ENCODE measurements around the gene CCDC110.

Gene CCDC110

DNA sequence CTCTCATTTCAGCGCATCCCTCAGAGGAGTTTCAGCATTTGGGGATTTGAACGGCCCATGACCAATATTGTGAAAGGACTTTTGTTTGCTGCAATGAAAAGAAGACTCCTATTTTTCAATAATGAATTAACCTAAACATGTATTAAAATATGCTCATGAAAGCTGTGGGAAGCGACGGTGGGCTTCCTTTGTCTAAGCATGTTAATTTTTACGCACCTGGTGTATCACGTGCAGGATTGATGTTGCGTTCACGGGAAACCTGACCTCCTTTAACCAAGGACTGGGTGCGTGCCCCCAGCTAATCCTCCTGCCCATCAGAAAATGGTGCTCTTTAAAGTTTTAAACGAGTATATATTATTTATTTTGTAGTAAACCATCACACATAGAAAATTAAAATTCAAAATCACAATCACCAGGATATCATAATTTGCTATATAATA is 590 bp upstream of the CCDC110 start:
- DNase-seq (ENCODE audit: low spot score) = no peak

DNA sequence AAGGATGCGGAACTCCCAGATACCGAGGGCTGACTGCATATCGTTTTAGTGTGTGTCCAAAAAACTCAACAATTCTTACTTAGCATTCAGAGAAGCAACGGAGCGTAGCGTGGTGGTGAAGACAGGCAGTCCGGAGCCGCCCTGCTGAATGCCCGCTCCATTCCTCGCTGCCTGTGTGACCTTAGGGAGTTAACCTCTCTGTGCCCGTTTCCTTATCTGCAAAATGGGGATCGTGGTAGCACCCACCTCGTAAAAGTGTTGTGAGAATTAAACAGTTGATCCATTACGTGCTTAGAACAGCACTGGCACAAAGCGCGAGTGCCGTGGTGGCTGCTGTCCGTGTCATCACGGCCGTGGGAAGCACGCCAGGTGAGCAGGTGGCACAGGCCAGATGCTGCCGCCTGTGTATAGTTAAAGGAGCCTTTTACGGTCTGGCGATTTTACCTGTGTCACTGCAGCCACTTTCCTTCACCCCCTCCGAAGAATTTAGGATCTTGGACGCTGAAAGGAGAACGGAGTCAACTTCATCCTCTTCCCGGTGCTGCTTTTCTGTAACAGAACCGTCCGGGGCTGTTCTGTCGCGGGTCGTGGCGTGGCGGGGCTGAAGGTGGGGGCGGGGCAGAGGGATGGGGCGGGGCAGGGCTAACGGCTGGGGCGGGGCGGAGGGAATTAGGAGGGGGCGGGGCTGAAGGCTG is 885 bp downstream of the CCDC110 start:
- no peak for DNase-seq (ENCODE audit: low spot score)

DNA sequence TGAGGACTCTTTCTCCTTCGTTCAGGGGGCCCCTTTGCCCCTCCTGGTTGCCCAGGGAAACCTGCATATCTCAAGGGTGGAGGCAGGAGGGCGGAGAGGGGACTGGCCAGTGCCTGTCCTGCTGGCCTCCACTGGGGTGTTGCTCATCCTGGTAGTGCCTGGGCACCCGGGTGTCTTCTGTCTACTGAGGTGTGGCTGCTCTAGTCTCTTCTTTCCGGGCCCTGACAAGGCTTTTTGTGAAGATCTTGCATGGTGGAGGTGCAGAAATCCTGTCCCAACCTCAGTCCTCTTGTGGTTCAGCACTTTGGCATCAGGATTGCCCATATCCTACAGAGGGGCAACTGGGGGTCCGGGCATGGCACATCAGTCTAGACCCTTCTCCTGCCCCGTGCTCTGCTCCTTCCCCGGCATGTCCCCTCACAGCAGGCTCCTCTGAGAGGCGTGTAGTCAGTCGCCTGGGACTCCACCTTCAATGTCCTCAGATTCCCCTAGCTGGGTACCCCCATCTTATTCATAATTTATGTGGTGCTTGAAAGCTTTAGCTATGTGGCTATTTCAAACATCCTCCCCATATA is 1.9 kb downstream of the CCDC110 start:
- no peak for DNase-seq (ENCODE audit: low spot score)

DNA sequence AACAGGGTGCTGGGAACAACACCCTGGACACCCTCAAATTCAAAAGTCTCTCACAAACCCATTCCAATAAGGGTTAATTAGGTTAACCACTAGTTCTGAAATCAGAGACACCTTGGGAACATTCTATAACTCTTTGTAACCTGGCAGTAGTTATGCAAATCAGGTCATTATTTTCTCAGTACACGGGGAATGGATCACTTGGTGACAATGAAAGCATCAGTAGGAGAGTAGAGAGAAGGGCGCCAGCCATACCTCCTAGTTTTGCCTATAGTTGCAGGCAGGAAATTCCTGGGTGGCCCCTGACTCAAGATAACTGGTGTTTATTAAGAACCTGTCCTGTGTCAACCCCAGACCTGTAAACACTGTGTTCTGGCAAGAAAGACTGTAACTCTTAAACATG is 2.5 kb downstream of the CCDC110 start:
- DNase-seq (ENCODE audit: low spot score) = no peak

DNA sequence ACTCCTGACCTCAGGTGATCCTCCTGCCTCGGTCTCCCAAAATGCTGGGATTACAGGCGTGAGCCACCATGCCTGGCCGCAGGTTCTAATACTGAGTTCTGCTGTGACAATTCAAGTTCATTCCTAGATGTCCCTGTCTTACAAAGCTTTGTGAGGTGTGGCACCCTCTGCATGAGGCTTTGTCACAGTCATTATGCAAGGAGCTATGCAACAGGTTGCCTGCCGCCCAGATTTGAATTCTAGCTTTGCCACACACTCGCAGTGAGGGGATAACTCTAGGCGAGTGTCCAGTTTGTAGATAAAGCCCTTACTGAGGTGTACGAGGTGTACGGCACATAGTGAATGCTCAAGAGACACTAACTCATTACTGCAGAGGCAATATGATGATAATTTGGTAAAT is 3.5 kb downstream of the CCDC110 start:
- DNase-seq (ENCODE audit: low spot score) = no peak

DNA sequence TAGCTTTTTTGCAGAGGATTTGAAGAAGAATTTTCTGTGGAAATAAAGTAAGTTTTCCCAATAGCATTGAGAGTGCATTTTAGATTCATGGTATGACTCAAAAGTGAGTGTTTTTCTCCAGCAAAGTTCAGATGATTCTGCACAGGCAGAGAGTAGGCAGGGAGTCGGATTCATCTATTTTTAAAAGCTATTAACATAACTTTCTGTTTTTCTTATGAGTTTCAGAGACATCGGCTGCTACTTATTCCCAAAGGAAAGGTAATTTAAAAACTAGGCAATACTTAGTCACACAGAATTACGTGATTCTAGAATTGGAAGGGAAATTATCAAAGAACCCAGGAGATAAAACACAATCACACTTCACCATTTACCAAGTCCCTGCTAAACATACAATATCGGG is 4.4 kb downstream of the CCDC110 start:
- DNase-seq (ENCODE audit: low spot score) = no peak

DNA sequence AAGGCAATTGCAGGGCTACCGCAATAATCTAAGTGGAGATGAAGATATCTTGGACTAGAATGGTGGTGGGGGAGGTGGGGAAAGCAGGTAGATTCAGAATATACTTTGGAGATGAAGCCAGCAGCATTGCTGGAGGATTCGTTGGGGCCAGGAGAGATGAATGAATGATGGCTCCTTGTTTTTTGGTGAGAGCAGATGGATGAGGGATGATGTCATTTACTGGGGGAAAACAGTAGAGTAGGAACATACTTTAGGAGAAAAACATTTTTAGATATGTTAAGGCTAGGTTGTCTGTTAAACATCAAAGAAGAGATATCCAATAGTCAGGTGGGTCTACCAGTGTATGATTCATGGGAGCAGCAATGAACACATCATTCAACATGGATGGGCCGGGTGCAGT is 5.8 kb downstream of the CCDC110 start:
- no peak for DNase-seq (ENCODE audit: low spot score)

DNA sequence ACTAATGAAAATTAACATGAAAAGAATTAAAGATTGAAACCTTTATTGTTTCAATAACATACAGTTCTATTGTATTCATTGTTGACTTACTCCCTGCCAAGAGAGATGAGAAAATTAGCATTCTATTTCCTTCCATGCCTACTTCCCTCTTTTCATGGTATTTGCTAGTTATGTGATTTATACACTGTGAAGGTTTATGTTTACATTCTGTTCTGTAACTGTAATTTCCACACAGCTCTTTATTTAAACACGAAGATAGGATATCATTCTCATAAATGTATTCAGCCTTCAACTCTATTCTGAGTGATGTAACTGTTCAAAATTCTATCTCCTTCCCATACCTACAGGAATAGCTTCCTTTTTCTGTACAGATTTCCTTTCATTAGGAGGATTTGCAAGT is 6.6 kb downstream of the CCDC110 start:
- no peak for DNase-seq (ENCODE audit: low spot score)

DNA sequence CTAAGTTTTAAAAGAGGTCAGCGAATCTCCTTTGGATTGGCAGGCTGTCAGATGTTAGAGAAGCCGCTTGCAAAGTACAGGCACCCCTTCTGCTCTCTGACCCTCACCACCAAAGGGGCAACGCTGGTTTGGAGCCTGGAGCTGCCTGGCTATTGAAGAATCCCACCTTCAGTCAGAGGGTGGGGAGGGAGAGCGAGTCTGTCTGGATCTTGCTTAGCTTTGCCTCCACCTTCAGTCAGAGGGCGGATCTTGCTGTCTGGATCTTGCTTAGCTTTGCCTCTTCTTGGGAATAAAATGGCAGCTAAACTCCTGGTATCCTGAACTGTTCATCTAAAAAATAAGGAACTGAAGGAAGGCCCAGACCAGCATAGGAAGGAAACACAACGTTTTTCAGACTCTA is 7.3 kb downstream of the CCDC110 start:
- no peak for DNase-seq (ENCODE audit: low spot score)

DNA sequence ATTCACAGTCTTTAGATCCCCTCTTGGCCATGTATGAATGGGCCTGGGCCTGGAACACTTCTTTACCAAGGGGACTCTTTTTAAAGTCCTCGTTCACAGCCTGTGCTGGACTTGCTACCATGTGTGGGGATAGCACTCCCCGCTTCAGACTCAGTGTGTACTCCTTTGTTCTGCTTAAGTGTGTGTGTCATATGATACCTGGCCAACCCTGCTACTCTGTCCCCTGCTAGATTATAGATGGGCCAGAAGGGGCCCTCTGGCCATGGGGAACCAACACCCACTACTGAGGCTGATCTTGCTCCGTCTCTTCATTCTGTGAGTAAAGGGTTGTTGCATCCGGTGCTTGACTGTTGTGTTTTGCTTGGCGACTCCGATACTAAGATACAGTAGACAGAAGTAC is 8.0 kb downstream of the CCDC110 start:
- DNase-seq (ENCODE audit: low spot score) = no peak

DNA sequence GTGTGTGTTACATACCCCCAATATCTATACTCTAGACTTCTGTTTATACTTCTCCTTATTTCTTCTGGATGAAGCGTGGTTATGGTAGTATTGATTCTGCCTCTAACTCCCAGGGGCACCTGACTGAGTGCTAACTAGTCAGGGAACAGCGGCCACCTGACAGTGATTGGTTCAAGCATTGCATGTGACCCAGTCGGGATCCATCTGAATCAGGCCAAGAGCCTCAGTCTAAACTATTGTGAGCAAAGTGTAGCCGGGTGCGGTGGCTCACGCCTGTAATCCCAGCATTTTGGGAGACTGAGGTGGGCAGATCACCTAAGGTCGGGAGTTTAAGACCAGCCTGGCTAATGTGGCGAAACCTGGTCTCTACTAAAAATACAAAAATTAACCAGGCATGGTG is 10.0 kb downstream of the CCDC110 start:
- no peak for DNase-seq (ENCODE audit: low spot score)

DNA sequence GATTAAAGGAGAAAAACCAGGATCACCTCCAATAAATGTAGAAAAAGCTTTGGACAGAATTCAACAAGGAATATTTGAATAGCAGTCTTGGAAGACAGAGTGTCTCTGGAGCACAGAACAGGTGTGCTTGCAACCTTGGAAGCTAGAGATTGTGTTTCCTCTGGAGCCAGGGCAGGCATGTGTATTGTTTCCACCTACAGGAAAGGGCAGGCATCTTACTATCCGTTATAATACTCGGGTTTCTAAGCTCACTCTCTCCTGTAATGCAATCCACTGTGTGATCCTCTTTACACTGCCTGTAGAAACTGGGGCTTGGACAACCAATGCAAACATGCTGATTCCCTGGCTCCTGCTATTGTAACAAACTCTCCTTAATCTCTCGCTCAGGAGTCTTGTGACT is 14.4 kb downstream of the CCDC110 start:
- no peak for DNase-seq (ENCODE audit: low spot score)

DNA sequence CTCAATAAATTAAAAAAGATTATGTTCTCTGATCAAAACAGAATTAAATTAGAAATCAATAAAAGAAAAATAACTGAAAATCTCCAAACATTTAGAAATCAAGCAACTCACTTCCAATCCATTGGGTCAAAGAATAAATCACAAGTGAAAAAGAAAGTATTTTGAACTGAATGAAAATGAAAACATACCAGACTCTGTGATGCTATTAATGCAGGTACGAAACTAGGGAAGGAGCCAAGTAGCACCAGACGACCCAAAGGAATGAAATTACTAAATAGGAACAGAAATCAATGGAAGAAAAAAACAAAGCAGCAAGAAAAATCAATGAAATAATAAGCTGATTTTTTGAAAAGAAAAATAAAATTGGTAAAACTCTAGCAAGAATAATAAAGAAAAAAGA is 15.4 kb downstream of the CCDC110 start:
- no peak for DNase-seq (ENCODE audit: low spot score)

DNA sequence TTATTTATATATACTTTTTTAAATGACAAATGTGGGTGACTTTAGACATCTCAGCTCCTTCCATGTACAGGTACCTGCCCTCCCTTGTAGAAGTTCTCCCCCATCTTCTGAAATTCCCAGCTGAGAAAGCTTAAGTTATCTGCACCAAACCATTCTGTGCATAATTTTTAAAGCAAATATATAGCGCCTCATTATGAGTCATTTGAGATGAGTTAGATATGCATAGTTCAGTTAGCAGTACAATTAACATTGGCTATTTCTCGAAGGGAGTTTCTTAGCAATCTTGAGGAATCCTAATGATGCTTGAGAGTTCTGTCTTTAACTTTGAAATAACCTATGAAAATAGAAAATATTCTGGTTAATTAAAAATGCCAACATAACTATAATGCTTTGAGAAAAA is 26.3 kb downstream of the CCDC110 start:
- no peak for DNase-seq (ENCODE audit: low spot score)

DNA sequence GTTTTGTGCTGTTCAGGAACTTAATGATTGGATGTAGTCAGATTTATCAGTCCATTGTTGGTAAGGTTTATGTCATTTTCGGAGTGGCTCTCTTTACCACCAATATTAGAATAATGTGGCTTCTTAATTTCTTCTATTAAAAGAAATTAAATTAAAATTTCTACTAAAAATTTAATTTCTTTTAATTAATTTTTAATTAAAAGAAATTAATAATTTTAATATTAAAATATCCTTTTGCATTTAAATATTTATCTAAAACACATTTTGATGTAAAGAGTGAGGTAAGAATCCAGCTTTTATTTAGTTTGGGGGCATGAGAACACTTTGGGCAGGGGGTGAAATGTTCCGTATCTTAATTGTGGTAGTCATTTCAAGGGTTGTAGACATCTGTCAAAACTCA is 30.1 kb downstream of the CCDC110 start:
- DNase-seq (ENCODE audit: low spot score) = no peak

DNA sequence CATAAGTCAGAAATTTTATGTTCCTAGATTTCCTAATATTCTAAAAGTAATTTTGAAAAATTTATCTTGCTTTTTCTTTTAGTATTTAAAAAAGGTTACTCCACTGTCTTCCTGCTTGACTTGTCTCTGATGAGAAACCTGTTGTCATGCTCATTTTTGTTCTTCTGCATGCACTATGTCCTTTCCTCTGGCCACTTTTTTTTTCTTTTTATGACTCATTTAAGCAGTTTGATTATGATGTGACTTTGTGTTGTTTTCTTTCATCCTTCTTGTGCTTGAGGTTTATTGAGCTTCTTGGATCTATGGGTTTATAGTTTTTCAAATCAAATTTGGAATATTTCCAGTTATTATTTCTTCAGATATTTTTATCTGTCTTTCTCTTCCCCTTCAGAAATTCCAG is 33.7 kb downstream of the CCDC110 start:
- no peak for DNase-seq (ENCODE audit: low spot score)

DNA sequence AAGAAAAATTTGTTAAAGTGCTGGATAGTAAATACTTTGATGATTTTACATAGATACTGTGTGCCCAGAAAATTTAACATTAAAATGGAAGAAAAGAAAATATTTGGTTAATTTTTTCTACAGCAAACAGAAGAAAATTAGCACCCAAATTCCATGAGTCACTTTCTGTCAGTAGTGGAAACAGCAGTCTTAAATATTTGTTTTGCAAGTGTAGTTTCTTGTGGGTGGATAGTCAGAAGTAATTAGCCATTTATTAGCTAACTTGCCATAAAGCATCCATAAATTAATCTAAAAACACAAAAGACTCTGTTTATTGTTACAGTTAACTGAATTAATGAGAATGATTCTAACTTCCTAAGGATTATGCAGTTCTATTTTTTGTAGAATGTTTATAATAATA is 36.1 kb downstream of the CCDC110 start:
- no peak for DNase-seq (ENCODE audit: low spot score)

DNA sequence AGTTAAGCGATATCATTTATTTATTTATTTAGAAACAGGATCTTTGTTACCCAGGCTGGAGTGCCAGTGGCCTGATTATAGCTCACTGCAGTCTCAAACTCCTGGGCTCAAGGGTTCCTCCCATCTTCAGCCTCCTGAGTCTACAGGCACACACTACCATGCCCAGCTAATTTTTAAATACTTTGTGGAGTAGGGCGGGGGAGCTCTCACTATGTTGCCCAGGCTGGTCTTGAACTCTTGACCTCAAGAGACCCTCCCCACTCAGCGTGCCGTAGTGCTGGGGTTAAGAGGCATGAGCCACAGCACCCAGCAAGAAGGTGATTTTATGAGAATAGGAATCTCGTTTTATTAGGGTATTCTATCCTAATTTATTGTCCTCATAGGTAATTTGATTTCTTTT is 41.9 kb downstream of the CCDC110 start:
- no peak for DNase-seq (ENCODE audit: low spot score)

DNA sequence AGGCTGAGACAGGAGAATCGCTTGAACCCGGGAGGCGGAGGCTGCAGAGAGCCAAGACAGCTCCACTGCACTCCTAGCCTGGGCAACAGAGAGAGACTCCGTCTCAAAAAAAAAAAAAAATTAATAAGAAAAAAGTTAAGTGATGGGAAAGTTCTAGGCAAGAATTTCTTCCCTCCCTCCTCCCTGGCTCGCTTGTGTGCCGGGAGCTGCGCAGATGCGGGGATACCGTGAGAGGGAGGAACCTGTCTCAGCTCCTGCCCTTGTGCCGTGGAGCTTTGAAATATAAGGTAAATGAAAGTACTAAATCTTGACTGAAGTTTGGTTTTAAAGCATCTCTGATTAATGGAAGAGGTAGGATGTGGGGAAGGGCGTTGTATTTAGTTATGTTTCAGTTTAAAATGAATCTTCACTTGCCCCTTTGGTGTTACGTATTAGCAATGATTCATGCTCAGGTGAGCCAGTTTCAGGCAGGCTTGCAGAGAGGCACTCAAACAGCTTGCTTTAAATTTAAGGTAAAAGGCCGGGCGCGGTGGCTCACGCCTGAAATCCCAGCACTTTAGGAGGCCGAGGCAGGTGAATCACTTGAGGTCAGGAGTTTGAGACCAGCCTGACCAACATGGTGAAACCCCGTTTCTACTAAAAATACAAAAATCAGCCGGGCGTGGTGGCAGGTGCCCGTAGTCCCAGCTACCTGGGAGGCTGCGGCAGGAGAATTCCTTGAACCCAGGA is 44.4 kb downstream of the CCDC110 start:
- DNase-seq (ENCODE audit: low spot score) = no peak

DNA sequence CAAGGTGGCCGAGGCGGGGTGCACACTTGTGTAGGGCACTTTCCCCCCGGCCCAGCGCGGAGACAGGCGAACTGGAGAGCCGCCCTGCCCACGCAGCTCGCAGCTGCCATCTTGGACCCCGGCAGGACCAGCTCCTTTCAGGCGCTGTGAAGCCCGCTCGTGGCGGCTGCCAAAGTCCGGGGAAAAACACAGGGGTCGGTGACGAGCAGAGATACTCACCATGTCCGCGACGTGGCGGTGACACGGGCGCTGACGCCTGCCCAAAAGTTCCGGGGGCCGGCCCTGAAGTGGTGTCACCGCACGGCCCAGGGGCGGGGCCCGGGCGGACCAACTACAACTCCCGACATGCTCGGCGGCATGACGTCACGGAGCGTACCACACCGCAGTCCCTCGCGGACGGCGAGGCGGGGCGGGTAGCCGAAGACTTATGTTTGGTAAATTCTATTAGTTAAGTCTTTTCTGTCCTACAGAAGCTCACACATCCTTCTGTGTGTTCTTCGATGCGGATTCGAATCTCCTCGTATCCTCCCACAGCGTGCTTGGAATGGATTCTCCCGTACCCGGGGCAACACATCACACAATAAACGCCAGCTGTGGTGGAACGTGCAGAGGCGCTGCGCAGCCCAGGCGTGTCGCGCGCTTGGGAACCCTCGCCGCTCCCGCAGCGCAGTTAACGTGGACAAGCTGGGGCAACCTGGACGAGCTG is 45.7 kb downstream of the CCDC110 start, which contains the start of gene UFSP2:
Gene UFSP2 (minus strand): TSS at position 318 of the 706 bp plus-strand sequence. CDS start 96 bp downstream, at position 222.
- DNase-seq (ENCODE audit: low spot score) = peak; percentile 90

DNA sequence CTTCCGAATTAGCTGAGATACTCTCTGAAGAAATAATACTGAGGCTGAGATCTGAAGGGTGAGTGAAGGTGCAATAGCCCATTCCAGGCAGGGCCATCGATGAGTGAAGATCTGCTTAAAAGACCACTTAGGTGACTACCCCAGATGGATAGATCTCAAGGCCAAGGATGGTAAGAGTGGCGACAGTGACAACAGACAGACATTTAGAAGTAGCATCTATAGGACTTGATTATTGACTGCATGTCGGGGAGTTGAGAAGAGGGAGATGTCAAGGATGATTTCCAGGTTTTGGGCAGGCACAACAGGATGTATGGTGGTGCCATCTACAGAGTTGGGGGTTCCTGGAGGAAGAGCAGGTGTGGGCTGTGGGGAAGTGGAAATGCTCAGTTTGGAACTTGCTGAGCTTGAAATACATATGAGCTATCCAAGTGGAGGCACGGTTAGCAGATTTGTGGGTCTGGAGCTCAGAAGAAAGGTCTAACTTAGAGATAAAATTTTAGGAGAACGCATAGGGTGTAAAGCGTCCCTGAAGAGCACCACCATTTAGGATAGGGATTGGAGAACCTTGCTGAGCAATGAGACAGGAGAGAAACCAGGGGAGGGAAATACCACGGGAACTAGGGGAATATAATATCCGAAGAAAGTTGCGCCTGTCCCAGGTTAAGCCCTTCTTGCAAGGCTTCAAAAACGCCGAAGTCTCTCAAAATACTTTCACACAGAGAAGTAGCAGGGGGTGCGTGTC is 46.5 kb downstream of the CCDC110 start:
- DNase-seq (ENCODE audit: low spot score) = peak; percentile 17
